GM20000 (cell line): ENCODE results near the gene PLEKHS1.

ENCODE experiments used
- DNase-seq: peaks from one replicate; pipeline ENCODE4 v3.0.0; 2012; ENCODE audit warnings: low spot score
- TF ChIP-seq, protein P1 (sequence below): IDR thresholded peaks from 2 replicates; pipeline ENCODE4 v1.5.1; 2012; ENCODE audit warnings: mild to moderate bottlenecking, control low read depth; ENCODE audit errors: extremely low read depth, missing control alignments

The PLEKHS1 gene

DNA sequence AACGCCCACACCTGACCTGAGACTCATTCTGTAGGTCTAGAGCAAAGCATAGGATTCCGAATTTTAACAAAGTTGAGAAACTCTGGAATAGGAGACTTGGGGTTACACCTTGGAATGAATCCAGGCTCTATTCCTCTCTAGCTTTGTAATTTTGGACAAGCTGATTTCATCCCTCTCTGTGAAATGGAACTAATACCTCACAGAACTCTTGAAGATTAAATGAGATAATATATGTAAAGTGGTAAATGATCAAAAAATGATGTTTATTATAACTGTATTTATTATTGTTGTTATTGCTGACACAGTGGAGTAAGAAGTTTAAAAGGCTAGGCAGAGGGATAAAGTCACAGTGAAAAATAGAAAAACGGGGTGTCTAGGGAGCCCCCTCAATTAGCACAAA is 39.5 kb upstream of the PLEKHS1 start:
- TF ChIP-seq, protein P1, sequence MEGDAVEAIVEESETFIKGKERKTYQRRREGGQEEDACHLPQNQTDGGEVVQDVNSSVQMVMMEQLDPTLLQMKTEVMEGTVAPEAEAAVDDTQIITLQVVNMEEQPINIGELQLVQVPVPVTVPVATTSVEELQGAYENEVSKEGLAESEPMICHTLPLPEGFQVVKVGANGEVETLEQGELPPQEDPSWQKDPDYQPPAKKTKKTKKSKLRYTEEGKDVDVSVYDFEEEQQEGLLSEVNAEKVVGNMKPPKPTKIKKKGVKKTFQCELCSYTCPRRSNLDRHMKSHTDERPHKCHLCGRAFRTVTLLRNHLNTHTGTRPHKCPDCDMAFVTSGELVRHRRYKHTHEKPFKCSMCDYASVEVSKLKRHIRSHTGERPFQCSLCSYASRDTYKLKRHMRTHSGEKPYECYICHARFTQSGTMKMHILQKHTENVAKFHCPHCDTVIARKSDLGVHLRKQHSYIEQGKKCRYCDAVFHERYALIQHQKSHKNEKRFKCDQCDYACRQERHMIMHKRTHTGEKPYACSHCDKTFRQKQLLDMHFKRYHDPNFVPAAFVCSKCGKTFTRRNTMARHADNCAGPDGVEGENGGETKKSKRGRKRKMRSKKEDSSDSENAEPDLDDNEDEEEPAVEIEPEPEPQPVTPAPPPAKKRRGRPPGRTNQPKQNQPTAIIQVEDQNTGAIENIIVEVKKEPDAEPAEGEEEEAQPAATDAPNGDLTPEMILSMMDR: no peak
- no peak for DNase-seq

DNA sequence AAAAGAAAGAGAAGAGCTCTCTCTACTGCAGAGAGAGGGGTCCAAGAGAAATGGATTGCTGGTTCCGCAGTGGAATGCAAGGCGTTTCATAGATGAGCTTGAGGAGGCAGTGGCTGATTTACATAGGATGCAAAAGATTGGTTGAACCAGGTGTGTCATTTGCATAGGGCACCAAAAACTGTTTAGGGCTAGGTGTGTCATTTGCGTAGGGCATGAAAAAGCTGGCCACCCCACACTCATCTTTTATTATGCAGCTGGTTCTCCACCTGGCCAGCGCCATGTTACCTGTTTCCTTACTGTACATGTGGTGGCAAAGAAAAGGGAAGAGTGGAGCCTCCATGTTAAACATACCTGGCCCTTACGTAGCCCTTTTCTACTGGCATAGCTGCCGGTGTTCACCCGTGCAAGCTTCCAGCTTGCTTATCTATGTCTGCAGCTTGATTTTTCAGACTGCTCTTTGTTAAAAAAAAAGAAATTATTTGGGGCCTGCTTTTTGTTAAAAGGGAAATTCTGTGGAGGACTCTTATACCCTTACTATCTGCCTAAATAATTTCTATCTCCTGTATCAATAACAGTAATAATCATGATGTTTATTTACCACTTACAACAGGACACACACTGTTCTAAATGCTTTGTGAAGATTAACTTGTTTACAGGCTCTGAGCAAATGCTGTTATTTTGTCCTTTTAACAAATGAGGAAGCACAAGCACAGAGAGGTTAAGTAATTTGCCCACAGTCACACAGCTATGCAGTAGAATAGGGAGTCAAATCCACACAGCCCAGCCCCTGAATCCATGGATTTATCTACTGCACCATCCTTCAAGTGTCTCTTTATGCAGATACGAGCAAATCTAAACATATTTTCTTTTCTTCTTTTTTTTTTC is 38.5 kb upstream of the PLEKHS1 start:
- DNase-seq: no peak
- TF ChIP-seq, protein P1: no peak

DNA sequence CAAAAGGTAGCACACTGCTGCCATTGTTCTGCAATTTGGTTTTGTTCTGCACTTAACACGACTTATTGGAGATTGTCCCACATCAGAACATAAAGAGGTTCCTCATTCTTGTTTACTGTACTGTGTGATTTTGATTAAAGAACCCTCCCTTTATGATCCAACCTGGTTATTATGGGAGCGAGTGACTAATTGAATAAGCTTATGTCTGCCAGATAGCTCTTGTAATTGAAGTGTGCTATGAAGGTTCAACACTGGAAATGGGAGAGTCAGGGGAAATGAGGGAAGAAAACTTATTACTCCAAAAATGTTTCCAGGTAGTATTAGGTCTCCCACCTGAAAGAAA is 37.9 kb upstream of the PLEKHS1 start:
- TF ChIP-seq, protein P1: no peak
- DNase-seq: no peak

DNA sequence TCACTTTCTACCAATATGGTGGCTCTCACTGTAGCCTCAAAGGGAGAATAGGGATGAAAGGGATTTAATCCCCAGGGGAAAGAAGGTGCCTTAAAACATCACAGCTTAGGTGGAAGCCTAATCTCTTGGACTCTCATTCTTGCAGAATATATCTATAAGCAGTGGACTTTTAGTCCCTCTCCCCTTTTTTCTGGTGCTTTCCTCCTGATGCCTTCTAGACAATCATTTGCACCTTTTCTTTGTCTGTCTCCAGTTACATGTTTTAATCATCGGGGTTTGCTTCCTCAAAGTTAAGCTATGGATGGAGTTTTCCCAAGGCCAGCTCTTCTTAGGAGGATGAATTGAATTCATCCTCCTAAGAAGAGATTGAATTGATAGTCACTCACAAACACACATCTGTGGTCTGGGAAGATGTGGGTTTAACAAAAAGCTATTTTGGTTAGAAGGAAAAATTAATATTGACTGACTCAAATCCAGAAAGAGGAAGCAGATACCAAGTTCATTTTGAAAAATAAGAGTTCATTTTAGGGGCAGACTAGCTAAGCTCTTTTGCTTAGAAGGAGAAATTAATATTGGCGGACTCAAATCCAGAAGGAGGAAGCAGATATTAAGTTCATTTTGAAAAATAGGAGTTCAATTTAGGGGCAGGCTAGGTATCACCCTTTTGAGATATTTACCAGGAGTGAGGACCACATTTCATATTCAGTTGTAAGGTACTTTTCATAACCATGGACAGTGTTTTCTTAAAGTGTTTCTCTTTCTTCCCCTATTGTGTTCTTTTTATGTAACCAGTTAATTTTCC is 35.2 kb upstream of the PLEKHS1 start:
- TF ChIP-seq, protein P1: no peak
- peak; percentile 8 for DNase-seq

DNA sequence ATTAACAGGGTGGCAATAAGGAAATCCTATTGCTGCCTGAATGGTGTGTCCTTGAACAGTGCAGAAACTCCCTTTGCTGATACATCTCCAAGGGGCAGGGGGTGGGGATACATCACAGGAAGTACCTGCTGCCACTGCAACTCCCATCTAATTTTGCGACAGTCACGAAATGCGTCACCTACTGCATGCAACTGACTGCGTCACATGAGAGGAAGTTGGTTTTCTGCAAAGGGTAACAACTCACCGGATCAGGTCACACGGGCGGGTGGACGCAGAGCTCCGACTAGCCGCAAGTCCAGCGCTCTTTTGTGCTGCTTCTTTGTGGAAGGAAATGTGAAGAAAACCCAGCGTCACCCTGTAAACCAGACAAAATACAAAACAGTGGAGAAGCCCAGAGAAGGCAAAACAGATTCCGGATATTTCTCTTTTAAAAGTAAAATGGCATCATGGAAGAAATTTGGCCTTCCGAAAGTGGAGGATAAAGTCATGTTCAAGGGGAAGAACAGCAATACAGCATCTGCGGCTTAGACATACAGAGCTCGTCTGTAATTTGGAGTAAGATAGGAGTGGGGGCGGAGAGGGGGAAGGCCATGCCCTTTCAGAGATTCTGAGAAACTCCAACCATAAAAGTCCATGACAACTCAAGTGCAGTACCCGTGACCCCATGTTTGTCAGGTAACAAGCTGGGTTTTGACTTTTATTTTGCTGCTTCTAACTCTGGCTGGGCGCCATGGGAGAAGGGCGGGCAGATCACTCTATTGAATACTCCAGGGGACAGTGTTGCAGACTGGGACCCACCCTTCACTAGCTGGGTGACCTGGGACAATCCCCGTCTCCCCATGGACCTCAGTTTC is 32.3 kb upstream of the PLEKHS1 start:
- DNase-seq: no peak
- TF ChIP-seq, protein P1: no peak

DNA sequence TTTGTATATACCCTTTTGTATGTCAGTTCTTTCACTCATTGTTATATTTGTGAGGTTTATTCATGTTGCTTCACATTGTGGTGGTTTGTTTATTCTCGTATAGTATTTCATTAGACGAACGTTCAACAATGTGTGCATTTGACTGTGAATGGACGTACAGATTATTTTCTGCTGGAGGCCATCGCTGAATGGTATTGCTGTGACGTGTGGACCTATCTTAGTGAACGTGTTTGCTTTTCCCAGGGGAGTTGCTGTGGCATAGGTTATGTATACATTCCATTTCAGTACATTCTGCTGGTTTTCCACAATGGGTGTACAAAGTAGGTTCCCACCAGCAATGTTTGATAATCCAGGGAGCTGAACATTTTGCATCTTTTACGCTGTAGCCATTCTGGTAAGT is 31.1 kb upstream of the PLEKHS1 start:
- TF ChIP-seq, protein P1: no peak
- no peak for DNase-seq
